GM19240 (cell line): ENCODE results near the gene MAT1A.
"Not testable (repeated sequence)": the region's sequence is repeated elsewhere in the genome, so short reads cannot be mapped to it uniquely, and the experiment has no call there.

Experiments used
- DNase-seq: peaks from one replicate; pipeline ENCODE4 v3.0.0; 2011; ENCODE audit warnings: low spot score; ENCODE audit not compliant: insufficient read length

MAT1A gene

DNA sequence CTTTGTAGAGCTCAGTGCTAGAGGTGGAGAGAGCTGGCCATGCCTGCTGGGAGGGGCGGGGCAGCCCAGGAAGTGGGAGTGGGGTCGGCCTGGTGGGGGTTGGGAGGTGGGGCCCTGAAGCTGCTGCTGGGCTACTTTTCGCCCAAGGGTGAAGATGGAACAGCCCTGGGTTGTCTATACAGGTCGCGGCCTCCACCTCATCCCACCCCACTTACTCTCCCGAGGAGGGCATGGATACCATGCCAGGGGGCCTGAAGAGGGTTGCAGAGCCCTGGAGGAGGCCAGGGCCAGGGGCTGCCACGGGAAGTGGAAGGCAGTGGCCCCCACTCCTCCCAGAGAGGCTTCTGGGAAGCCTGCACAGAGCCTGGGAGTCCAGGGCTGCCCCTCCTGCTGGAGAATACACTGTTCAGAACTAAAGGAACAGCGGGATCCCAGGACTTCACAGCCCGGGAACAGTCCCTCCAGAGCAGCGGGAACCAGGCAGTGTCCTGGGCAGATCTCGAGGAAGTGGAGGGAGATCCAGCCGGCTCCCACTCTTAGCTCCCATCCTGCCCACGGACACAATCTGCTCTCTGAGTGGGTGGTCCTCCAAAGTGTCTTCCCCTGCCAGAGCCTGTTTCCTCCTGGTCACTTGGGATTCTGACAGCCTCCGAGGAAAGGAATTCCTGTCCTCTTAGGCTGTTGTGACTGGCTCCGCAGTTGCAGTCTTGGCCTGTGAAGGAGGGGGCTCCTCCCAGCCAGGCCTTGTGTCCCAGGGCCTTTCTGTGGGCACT is 23.5 kb downstream of the MAT1A start:
- no peak for DNase-seq

DNA sequence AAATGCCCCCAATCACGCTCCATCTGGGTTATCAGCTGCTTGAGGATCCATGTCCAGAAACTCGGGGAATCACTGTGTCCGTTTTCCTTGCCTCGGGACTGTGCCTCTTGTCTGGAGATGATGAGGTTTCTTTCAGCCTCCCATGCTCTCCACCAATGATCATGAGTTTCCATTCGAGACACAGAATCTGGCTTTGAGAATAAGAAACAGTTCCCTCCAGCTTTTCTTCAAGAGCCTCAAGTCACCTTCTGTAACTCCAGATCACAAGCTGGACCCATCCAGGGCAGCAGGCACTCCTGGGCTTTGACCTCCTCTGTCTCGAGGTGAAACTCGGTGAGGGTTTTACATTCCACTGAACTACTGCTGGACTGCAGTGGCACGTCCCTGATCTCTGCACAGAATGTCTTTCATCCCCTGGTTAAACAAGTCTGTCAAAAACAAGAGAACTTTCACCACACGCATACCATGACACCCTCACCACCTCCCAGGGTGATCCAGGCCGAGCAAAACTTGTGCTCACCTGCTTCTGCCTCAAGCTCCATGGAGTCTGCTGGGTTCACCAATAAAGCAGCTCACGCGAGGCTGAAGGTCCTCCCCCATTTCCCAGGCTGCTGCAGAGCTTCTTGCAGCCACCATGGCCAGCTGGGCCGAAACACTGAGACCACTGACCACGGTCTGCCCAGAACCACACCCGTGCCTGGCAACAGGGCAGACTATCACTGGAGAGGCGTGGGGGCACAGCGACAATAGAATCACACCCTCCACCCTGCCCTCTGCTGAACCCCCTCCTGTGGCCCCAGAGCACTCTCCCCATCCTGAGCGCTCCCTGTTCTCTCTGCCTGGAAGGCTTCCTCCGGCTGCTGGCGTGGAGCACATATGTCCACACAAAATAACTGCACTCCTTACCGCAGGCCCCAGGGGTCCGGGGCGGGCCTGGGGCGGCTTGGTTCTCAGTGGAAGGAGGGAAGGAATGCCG is 25.1 kb downstream of the MAT1A start:
- no peak for DNase-seq

DNA sequence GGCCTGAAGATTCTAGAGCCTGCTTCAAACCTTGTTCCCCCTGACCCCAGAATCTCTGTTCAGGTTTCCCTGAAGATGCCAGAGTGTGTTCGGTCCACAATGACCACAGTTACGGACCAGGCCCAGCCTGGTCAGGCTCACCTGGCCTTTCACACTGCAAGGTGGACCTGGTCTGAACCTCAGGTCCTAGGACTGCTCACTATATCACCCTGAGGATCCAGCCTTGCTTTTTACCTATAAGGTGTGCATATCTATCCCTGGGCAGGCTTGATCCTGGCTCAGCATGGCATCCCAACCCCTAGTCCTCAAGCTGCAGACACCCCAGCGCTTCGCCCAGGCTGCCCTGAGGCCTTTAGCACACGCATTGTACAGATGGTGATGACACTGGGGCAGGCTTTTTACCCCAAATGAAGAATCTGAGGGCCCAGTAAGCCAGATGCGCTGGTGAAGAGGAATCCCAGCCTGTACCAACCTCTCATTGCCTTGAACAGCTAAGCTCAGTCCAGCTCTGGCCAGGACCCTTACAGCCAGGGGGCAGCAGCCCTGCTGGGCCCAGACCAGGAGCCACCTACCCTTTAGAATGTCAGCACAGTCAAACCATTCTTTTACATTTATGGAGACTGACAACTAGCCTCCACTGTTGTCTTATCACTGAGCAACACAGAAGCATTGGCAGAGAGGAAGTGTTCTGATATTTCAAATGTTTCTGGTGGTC is 28.0 kb downstream of the MAT1A start:
- no peak for DNase-seq

DNA sequence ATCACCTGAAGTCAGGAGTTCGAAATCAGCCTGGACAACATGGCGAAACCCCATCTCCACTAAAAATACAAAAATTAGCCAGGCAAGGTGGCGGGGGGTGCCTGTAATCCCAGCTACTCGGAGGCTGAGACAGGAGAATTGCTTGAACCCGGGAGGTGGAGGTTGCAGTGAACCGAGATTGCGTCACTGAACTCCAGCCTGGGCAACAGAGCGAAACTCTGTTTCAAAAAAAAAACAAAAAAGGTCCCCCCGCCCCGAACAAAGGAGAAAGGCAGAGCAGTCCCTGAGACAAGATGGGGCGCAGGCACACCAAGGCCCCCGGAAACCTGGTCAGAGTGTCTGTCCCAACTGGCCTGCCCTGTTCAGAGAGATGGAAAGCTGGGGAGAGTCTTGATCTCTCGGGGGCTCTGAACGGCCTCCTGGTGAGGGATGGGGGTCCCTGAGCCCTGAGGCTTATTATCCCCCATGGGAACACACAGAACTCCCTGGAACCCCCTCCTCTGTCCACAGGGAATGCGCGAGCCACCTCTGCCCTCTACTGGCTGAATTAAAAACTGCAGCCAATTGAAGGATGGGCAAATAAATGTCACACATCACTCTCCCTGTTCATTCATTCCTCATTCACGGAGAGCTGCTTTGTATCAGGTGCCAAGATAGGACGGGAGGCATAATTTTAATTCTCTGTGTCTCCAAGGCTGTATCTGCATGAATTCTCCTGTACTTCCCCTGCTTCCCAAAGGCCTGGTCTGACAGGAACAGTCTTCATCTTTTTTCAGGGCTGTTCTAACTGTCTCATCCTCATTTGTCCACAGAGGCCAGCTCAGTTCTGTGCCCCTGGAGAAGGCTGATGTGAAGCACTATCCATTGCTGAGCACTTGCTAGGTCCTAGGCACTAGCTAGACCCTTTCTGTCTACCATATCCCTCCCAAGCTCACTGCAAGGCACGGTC is 28.9 kb downstream of the MAT1A start:
- no peak for DNase-seq

DNA sequence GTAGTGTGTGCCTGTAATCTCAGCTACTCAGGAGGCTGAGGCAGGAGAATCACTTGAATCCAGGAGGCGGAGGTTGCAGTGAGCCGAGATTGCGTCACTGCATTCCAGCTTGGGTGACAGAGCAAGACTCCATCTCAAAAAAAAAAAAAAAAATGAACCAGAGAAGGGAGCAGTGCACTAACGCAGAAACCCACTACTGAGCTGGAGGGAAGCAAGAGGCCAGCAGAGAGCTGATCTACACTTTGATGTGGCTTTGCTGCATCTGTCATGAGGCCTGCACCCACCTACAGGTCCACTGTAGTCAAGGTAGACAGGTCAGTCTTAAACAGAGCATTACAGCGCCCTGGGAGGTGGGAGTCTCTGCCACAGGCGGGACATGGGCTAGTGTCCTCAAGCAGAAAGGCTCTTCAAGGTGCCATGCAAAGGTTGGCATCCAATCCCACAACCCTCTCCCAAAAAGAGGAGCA is 30.0 kb downstream of the MAT1A start:
- no peak for DNase-seq

DNA sequence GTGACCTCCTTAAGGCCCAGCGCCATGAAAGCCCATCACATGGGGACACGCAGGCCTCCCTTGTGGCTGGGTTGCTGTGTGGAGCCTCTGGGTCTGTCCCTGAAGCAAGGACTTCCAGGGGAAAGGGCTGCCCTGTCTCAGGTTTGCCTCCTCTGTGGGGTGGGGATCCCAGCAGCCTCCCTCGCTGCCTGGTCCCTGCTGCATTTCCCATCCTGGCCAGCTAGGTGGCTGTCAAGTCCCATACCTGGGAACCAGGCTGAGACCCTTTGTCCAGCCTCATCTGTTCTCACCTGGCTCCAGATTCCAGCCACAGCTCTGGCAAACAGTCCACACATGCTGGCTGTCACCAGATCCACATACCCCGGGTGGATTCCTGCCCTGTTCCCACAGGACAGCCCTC is 32.7 kb downstream of the MAT1A start:
- not testable (repeated sequence) for DNase-seq

DNA sequence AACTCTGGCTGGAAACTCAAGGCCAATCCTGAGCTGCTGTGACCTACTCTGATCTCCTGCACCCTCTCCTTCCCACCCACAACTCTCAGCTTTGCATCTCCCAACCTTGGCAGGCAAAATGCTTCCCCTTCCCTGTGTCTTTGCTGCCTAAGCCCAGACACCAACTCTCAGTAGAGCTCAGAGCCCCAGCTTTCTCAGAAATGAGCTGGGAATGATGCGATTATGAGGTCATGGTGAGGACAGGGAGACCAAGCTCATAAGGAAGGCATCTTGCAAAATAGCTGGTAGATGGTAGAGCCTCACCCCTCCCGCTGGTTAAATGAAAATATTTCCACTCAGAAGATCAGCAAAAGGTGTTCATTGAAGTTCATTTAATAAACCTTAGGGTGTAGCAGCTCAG is 34.7 kb downstream of the MAT1A start:
- DNase-seq, result not testable (repeated sequence)

DNA sequence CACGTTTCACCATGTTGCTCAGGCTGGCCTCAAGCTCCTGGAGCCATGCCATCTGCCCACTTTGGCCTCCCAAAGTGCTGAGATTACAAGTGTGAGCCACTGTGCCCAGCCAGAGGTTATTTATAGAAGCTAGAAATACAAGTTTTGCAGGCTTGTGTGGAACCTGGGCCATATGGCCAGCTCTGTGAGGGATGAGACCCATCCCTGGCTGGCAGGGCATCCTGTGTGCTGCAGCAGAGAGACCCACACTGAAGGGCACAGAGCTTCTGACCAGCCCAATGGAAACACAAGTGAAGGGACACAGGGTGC is 35.5 kb downstream of the MAT1A start:
- not testable (repeated sequence) for DNase-seq

DNA sequence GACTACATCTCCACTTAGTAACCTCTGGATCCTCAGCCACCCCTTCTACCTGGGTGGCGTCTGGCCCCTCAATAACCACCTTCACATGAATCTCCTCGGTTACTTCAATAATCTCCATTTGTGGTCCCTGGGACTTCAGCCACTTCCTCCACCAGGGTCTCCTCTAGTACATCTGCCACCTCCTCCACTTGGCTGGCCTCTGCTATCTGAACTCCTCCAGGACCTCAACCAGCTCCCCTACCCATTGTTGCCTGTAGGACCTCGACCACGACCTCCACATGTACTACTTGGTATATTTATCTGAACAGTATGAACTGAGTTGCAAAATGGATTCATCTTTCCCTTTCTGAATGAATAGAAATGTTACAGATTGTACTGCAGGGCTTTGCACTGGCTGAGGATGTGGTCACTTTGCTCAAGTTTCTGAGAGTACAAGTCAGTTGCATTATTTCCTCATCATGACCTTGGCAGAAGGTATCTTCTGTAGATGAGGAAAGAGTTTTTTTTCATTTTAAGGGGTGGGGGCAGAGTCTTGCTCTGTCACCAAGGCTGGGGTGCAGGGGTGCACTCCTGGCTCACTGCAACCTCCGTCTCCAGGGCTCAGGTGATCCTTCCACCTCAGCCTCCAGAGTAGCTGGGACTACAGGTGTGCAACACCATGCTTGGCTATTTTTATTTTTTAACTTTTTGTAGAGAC is 36.0 kb downstream of the MAT1A start:
- DNase-seq, result no peak

DNA sequence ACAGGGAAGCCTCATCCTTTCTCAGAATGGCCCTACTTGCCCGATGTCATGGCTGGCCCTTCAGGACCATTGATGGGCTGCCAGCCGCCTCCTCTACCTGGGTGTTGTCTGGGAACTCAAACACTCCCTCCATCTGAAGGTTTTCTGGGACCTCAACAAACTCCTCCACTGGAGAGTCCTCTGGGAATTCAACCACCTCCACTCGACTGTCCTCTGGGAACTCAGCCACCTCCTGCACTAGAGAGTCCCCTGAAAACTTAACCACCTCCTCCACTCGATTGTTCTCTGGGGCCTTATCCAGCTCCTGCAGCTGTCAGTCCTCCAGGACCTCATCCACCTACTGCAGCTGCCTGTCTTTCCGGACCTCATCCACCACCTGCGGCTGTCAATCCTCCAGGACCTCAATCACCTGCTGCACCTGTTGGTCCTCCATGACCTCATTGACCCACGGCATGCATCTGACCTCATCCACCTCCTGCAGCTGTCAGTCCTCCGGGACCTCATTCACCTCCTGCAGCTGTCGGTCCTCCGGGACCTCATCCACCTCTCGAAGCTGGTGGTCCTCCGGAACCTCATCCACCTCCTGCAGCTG is 37.1 kb downstream of the MAT1A start:
- no peak for DNase-seq

DNA sequence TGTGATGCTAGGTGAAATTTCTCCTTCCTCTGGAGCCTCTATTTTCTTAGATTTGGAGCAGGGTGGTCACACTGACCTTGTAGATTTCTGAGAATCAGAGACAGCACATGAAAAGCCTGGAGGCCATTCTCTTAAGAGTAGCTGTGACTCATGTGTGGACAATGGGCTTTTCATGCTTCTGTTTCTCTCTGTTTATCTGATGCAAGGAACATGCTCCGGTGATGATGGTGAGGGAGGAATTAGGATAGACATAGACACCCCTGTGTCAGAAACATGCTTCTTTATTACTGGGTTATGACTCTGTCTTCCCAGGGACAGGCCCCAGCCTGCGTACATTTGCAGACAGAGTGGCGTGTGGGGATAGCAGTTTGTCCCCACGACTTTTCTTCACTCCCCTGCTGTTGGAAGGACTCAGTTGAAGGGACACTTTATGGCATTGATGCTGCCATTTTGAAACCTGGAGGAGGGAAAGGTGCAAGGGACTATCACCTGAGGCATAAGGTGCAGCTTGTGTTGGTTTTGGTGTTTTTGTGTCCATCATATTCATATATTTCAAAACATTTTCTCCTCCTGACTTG is 37.7 kb downstream of the MAT1A start:
- not testable (repeated sequence) for DNase-seq

DNA sequence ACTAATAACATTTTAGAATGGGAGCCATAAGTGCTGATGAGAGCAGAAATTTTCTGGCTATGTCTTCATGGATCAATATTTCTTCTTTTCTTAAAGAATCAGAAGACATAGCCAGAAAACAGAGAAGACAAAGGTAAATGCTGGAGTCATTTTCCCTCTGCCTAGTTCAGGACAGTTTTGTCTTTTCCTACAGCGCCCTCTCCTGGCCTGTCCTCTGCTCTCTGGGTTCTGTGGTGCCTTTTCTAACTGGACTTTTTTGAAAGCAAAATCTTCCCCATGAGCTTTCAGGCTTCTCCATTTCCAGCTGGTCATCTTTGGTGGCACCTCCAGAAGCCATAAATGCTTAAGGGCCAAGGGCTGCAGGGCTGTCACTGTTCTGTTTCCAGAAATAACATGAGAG is 39.1 kb downstream of the MAT1A start:
- not testable (repeated sequence) for DNase-seq

DNA sequence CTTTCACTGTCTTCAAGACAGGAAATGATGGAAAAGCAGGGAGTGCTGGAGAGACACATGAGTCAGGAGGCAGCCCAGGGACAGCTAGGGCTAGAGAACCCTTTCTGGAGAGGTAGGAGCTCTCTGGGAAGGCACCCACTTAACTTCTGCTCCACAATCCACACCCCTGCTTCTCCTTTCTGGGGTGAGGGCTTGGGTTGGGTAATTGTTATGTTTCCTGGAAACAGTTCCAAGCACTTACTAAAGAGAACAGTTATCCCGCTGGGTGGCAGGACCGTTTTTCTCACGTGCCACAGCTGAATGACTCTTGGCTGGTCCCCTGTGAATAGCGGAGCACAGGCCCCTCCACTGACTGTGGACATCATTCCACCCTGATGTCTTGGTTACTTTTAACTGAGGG is 39.6 kb downstream of the MAT1A start:
- not testable (repeated sequence) for DNase-seq

DNA sequence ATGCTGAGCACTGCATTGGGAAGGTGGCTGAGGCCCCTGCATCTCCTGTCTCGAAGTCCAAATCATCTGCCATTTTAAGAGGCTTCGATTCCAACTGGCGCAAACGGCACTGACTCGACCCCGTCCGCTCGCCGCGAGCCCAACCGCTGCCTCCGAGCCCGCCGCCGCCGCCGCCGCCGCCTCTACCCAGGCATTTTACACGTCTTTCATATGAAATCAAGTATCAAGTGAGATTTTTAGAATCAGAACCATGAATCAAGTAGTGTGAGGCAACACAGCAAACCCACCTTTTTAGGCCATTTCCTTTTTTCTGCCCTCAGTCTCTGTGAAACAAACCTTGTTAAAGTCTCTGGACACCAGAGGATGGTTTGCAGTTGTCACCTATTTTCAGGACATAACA is 41.8 kb downstream of the MAT1A start:
- not testable (repeated sequence) for DNase-seq

DNA sequence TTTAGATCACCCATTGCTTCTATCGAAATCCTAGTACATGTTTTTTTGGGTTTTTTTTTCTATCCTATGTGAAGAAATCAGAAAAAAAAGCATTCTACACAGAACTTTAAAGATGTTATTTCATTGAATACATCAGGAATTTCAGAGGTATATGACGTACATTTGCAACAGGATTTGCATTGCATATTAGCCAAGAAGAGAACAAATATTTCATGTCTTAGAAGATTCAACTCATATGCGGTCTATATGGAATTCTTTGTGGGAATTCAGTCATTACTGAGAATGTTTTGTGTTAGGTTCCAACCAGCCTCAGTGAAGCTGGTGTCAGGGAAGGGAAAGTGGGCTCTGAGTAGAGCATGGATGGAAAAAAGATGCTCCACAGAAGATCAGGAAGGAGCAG is 45.1 kb downstream of the MAT1A start:
- DNase-seq, result not testable (repeated sequence)

DNA sequence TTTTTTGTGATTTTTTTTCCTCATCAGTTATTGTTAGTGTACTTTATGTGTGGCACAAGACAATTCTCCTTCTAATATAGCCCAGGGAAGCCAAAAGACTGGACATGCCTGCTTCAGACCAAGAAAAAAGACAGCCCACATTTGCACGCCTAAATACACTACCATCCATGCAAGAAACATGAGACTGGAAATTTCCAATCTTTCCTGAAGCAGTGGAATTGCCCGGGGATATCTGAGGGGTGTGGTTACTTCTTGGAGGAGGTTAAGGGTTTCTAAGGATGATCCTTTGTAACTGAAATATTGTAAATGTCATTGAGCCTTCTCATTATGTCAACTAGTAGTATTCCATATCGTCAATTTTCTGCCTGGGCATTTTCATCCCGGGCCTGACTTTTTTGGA is 47.1 kb downstream of the MAT1A start:
- DNase-seq, result not testable (repeated sequence)

DNA sequence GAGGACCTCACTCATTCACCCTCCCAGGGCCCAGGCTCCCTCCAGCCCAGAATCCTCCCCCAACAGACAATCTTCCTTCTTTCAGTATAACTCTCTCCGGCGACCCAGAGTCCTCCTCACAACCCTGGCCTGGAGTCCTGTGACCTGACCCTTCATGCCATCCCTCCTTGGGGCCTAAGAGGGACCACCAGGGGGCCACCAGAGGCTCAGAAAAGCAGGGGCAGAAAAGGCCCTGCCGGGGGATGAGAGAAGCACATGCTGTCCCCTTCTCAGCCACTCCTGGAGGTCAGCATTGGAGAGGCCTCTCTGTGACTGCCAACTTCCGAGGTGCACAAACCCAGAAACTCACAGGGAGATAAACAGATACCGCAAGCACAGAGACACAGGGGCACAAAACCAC is 53.0 kb downstream of the MAT1A start:
- DNase-seq, result not testable (repeated sequence)

DNA sequence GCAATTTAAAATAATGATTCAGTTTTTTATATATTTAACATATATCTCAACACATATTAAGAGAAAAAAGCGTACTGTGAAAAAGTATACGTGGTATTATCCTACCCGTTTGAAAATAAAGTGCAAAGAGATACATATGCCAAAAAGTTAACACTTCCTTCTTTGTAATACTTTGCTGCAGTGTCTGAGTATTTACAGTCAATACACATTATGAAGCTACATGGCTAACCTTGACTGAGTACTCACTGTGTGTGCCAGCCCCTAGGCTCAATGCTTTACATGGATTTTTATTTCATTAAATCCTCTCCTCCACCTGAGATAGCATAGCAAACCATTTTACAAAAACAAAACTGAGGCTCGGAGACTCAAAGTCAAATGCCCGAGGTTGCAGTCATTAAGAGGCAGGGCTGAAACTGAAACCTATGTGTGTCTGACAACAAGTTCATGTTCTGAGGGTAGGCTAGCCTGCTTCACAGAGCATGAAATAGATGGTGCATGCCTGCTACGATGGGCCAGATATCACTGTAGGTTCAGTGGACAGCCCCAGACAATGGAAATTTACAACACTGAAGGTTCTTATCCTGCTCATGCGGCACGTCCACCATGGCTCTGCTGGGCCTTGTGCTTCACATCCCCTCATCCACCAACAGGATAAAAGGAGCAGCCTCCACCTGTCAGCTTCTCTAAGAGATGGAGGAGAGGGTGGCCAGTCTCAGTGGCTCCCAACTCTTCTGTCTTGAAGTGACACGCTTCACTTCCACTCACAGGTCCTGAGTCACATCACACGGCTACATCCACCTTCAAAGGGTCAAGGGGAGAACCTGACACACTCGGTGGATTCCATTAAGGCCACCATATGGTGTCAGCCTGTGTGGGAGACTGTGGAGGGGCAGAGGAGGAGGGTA is 54.9 kb downstream of the MAT1A start:
- not testable (repeated sequence) for DNase-seq
